ENCODE results near the gene ZNF69. TPM values are rescaled to one million over a fixed set of nuclear protein-coding genes. Genes with fewer than 3 reads are reported as not detected.
"Not testable (repeated sequence)": the region's sequence is repeated elsewhere in the genome, so short reads cannot be mapped to it uniquely, and the experiment has no call there.

ZNF69 gene
- total RNA-seq, 1 experiment from 2014 or later: not detected

- BruUV-seq (replicated peaks); H4K20me1 ChIP-seq (ENCODE audit: insufficient read depth); H3K27me3 ChIP-seq (ENCODE audit: insufficient read depth, low read length); POLR2A ChIA-PET; H2AFZ ChIP-seq (ENCODE audit: low read depth, low read length, poor library complexity, severe bottlenecking); H3K4me2 ChIP-seq (ENCODE audit: low read length); H3K36me3 ChIP-seq (ENCODE audit: control insufficient read depth in 1 of 2, insufficient read depth in 2 of 2, low read length in 2 of 2); H3K9ac ChIP-seq (ENCODE audit: low read length); H3K9me3 ChIP-seq (ENCODE audit: control insufficient read depth in 1 of 2, insufficient read depth in 1 of 2, low read depth in 1 of 2, low read length in 2 of 2); DNase-seq (ENCODE audit: low read depth, low spot score); H3K4me3 ChIP-seq (replicated peaks in 1 of 2; ENCODE audit: low read depth in 1 of 2, low read length in 2 of 2); H3K79me2 ChIP-seq (ENCODE audit: insufficient read depth, low read length); ATAC-seq; H3K27ac ChIP-seq (ENCODE audit: low read depth, low read length); H3K4me1 ChIP-seq (ENCODE audit: control insufficient read depth in 1 of 2, insufficient read depth in 2 of 2, low read length in 2 of 2); intact Hi-C loops (cut with micrococcal nuclease); H3K9me2 ChIP-seq (ENCODE audit: insufficient read depth); RAD21 ChIA-PET (ENCODE audit: low non-redundant PET in 1 of 2, low total read pairs in 2 of 2, uncharacterized antibody in 2 of 2, unreplicated experiment in 2 of 2): not testable (repeated sequence)
- TF ChIP-seq, protein P1, sequence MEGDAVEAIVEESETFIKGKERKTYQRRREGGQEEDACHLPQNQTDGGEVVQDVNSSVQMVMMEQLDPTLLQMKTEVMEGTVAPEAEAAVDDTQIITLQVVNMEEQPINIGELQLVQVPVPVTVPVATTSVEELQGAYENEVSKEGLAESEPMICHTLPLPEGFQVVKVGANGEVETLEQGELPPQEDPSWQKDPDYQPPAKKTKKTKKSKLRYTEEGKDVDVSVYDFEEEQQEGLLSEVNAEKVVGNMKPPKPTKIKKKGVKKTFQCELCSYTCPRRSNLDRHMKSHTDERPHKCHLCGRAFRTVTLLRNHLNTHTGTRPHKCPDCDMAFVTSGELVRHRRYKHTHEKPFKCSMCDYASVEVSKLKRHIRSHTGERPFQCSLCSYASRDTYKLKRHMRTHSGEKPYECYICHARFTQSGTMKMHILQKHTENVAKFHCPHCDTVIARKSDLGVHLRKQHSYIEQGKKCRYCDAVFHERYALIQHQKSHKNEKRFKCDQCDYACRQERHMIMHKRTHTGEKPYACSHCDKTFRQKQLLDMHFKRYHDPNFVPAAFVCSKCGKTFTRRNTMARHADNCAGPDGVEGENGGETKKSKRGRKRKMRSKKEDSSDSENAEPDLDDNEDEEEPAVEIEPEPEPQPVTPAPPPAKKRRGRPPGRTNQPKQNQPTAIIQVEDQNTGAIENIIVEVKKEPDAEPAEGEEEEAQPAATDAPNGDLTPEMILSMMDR (IDR thresholded peaks at IDR 0.05 in 2 of 3, conservative IDR thresholded peaks at IDR 0.05 in 1 of 3; ENCODE audit: borderline replicate concordance in 1 of 3, insufficient read depth in 1 of 3, low read depth in 2 of 3, low read length in 2 of 3): peak in 1 of 3 experiments; percentile 7; a peak in 1 of 6 replicates
- CTCF ChIA-PET: interaction anchor here (1.4 kb wide), 1 partner anchor 109 kb away, joined by 4 read pairs; no protein-coding TSS in a partner anchor
Measured at GRCh38 chr19:11879687-11880266, 7.8 kb upstream of the ZNF69 start.

GRCh38 chr19:11880598-11880997, 7.0 kb upstream of the ZNF69 start:
- Histone ChIP-seq H3K79me2 (ENCODE audit: insufficient read depth, low read length) (no peaks in the 10 kb centered on the region), H3K4me3 (replicated peaks in 1 of 2; ENCODE audit: low read depth in 1 of 2, low read length in 2 of 2) (no peak overlapping the region), H3K27ac (ENCODE audit: low read depth, low read length) (no peak overlapping the region), H3K4me1 (ENCODE audit: control insufficient read depth in 1 of 2, insufficient read depth in 2 of 2, low read length in 2 of 2) (no peaks in the 10 kb centered on the region), H3K27me3 (ENCODE audit: insufficient read depth, low read length) (no peaks in the 10 kb centered on the region), H3K9me2 (ENCODE audit: insufficient read depth) (no peaks in the 10 kb centered on the region), H4K20me1 (ENCODE audit: insufficient read depth) (no peaks in the 10 kb centered on the region), H3K36me3 (ENCODE audit: control insufficient read depth in 1 of 2, insufficient read depth in 2 of 2, low read length in 2 of 2) (no peaks in the 10 kb centered on the region), H2AFZ (ENCODE audit: low read depth, low read length, poor library complexity, severe bottlenecking) (no peak overlapping the region), H3K4me2 (ENCODE audit: low read length) (no peak overlapping the region), H3K9ac (ENCODE audit: low read length) (no peak overlapping the region), H3K9me3 (ENCODE audit: control insufficient read depth in 1 of 2, insufficient read depth in 1 of 2, low read depth in 1 of 2, low read length in 2 of 2) (peaks cover 0 to 3% of the 10 kb centered on the region in 2 experiments; a peak in 2 of 4 replicates)
- ChIA-PET RAD21 (ENCODE audit: low non-redundant PET in 1 of 2, low total read pairs in 2 of 2, uncharacterized antibody in 2 of 2, unreplicated experiment in 2 of 2) (interaction anchor here in 1 of 2 experiments (0.6 kb wide), 1 partner anchor 836 kb away, joined by 3 read pairs; no protein-coding TSS in a partner anchor), POLR2A (no interaction called here), CTCF (interaction anchor here (1.3 kb wide), 1 partner anchor 108 kb away, joined by 4 read pairs; no protein-coding TSS in a partner anchor)
- ATAC-seq: no peak
- no peak for DNase-seq (ENCODE audit: low read depth, low spot score)
- intact Hi-C loops (cut with micrococcal nuclease): no loop called here
- TF ChIP-seq SP1 (IDR thresholded peaks at IDR 0.05; ENCODE audit: low read depth) (no peak), EZH2 (IDR thresholded peaks at IDR 0.05) (no peak), EZH2phosphoT487 (IDR thresholded peaks at IDR 0.05; ENCODE audit: borderline replicate concordance) (no peak), YY1 (IDR thresholded peaks at IDR 0.05; ENCODE audit: extremely low read depth, insufficient replicate concordance, low read depth, low read length) (no peak), JUND (IDR thresholded peaks at IDR 0.05) (no peak), CEBPB (IDR thresholded peaks at IDR 0.05; ENCODE audit: low read depth) (no peak), CBX3 (IDR thresholded peaks at IDR 0.05; ENCODE audit: low read depth) (no peak), RAD21 (IDR thresholded peaks at IDR 0.05; ENCODE audit: low read depth) (no peak)
- TF ChIP-seq, protein P2, sequence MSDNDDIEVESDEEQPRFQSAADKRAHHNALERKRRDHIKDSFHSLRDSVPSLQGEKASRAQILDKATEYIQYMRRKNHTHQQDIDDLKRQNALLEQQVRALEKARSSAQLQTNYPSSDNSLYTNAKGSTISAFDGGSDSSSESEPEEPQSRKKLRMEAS (IDR thresholded peaks at IDR 0.05): no peak
- TF ChIP-seq, protein P3, sequence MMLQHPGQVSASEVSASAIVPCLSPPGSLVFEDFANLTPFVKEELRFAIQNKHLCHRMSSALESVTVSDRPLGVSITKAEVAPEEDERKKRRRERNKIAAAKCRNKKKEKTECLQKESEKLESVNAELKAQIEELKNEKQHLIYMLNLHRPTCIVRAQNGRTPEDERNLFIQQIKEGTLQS (IDR thresholded peaks at IDR 0.05): no peak
- no TSS peak for BruUV-seq (replicated peaks)
